GM18499 (cell line): ENCODE results near the gene BICDL2.
"Not testable (repeated sequence)": the region's sequence is repeated elsewhere in the genome, so short reads cannot be mapped to it uniquely, and the experiment has no call there.

Experiments used
- ATAC-seq: cut with Tn5 transposase; IDR thresholded peaks from one replicate; pipeline ENCODE4 v1.9.1; 2021; ENCODE audit warnings: moderate number of reproducible peaks; ENCODE audit not compliant: insufficient read depth, unreplicated experiment

BICDL2 gene

GRCh38 chr16:3065742-3066439 lies 29.1 kb upstream of the BICDL2 start:
- no peak for ATAC-seq

- ATAC-seq = no peak
Observed at GRCh38 chr16:3065069-3065741, 28.5 kb upstream of the BICDL2 start, which contains the start of gene IL32. Gene IL32, plus strand, starts transcription at chr16:3065640. Its CDS starts 172 bp downstream, at chr16:3065812.

- ATAC-seq = no peak
Observed at GRCh38 chr16:3063625-3064386, 27.1 kb upstream of the BICDL2 start.

- no peak for ATAC-seq
Observed at GRCh38 chr16:3062553-3062952, 25.8 kb upstream of the BICDL2 start.

GRCh38 chr16:3060339-3061127 lies 23.8 kb upstream of the BICDL2 start:
- no peak for ATAC-seq

GRCh38 chr16:3059723-3060242 lies 23.0 kb upstream of the BICDL2 start:
- no peak for ATAC-seq

GRCh38 chr16:3059041-3059722 lies 22.4 kb upstream of the BICDL2 start:
- ATAC-seq = no peak

GRCh38 chr16:3058139-3059030 lies 21.6 kb upstream of the BICDL2 start:
- ATAC-seq = no peak

GRCh38 chr16:3057181-3058138 lies 20.7 kb upstream of the BICDL2 start:
- no peak for ATAC-seq

- ATAC-seq = no peak
Observed at GRCh38 chr16:3056336-3057180, 19.8 kb upstream of the BICDL2 start.

GRCh38 chr16:3055734-3056115 lies 19.0 kb upstream of the BICDL2 start:
- ATAC-seq = not testable (repeated sequence)

- no peak for ATAC-seq
Observed at GRCh38 chr16:3054965-3055733, 18.4 kb upstream of the BICDL2 start.

- not testable (repeated sequence) for ATAC-seq
Observed at GRCh38 chr16:3053330-3053710, 16.6 kb upstream of the BICDL2 start.

- ATAC-seq = not testable (repeated sequence)
Observed at GRCh38 chr16:3052571-3053329, 16.0 kb upstream of the BICDL2 start.

- ATAC-seq = no peak
Observed at GRCh38 chr16:3051494-3051893, 14.8 kb upstream of the BICDL2 start.
